GM18505 (cell line): Measurements from ENCODE around the gene KCNQ1.

Experiments
- ATAC-seq: cut with Tn5 transposase; IDR thresholded peaks from one replicate; pipeline ENCODE4 v1.9.1; 2021; ENCODE audit not compliant: unreplicated experiment
- POLR2A ChIP-seq: IDR thresholded peaks from 4 replicates; pipeline ENCODE4 v1.6.1; 2011; ENCODE audit warnings: borderline replicate concordance; ENCODE audit not compliant: insufficient read depth, insufficient read length; ENCODE audit errors: extremely low read depth

KCNQ1 gene

GRCh38 chr11:2828585-2829330 is 383.9 kb downstream of the KCNQ1 start:
- no peak for ATAC-seq
- no peak for TF ChIP-seq POLR2A

DNA sequence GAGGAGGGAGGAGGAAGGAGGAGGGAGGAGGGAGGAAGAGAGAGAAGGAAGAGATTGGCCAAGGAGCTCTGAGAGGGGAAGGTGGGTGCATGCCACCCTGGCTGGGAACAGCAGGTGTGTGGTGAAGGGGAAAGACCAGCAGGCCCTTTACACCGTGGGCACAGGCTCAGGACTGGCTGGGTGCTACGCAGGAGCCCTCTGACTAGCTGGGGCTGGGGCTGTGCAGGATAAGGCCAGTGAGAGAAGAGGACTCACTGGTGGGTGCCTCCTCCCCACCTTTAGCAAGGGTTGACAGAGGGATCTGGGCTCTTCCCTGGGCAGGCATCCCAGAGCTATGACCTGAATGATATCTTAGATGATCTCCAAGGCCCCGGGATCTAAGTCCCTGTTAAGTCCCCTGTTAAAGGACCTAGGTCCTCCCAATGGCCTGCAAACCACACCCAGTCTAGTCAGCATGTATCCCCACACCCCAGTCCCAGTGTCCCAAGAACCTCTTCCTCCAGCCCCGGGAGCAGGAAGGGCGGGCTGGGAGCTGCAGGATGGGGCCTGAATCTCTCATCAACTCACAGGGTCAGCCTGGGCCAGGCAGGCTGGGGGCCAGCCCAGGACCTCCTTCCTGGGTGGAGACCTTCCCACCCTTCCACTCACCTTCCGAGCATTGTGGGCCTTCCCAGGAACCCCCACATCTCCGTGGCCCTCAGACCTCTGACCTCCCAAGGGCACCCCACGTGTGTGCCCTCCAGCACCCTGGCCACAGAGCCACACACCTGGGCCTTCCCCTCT is 385.4 kb downstream of the KCNQ1 start:
- no peak for ATAC-seq
- TF ChIP-seq POLR2A: no peak

DNA sequence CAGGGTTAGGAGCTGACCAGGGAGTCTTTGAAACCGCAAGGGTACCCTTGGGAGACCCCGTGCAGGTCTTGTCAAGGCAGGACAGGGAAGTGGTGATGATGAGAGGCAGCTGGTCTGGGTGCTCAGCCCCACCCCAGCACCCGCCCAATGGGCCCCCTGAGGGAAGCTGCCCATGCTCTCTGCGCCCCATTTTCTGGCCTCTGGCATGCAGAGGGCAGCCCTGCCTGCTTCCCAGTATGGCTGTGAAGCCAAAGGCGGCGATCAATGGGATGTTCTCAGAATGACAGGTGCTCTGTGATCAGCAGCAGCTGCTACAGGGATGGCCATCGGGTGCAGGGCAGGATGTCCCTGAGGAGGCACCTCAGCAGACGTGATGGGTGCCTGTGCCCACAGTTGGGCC is 386.1 kb downstream of the KCNQ1 start:
- TF ChIP-seq POLR2A: no peak

DNA sequence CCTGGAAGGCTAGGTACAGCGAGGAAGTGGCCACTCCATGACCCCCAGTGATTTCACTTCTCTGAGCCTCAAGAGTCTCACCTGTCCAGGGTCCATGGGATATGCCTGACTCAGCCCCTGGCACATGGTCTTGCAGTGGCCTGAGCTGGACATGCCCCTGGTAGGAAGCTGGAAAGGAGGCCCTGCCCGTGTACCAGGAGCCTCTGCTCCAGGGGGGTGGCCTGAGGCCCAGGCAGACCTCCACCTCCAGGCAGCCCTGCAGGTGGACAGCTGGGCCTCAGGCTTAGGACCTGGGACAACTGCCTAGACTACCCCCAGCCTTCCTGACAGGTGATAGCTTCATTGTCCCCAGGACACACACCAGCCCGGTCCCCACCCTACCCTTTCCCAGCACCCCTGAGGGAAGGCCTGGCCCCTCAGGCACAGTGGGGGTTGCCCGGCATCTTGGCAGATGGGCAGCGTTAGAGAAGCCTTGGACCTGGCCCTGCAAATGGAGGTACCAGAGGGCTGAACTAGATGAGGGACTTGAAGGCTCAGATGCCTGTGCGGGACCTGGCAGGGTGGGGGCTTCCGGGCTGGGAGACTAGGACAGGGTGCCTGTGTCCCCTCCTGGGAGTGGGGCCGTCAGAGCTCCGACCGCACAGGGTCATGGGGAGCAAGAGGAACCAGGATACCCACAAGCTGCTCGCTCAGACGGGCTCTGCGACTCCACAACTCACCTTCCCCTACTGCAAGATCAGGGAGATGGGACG is 387.1 kb downstream of the KCNQ1 start:
- ATAC-seq: no peak
- TF ChIP-seq POLR2A: no peak

More for the DNA sequence above, 386.1 kb downstream of the KCNQ1 start:
- ATAC-seq: no peak

DNA sequence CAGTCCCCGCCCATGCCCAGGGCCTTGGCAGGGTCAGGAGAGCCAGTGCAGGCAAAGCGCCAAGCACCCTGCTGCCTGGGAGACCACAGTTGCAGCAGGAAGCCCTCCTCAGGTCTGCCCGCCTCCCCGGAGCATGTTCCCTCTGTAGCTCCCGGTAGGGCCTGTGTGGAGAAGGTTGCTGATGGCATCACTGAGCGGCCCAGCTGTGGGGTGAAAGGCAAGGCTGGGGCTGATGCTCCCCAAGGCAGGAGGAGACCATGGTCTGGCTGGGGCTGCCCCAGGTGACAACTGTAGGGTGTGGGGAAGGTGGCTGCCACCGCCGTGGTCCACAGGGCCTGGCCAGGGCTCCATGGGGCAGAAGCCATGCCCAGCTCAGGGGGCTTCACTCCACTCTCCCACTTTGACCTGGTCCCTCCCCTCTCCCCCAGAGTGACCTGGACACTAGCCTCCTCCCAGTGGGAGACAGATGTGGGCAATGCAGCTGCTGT is 387.8 kb downstream of the KCNQ1 start:
- TF ChIP-seq POLR2A: no peak
- no peak for ATAC-seq

- TF ChIP-seq POLR2A: no peak
- ATAC-seq: no peak
These were observed 388.4 kb downstream of the KCNQ1 start for GRCh38 chr11:2833051-2833715.

GRCh38 chr11:2833716-2834502 is 389.1 kb downstream of the KCNQ1 start:
- TF ChIP-seq POLR2A: no peak
- ATAC-seq: no peak

- no peak for ATAC-seq
- TF ChIP-seq POLR2A: no peak
These were observed 389.9 kb downstream of the KCNQ1 start for GRCh38 chr11:2834503-2835273.

DNA sequence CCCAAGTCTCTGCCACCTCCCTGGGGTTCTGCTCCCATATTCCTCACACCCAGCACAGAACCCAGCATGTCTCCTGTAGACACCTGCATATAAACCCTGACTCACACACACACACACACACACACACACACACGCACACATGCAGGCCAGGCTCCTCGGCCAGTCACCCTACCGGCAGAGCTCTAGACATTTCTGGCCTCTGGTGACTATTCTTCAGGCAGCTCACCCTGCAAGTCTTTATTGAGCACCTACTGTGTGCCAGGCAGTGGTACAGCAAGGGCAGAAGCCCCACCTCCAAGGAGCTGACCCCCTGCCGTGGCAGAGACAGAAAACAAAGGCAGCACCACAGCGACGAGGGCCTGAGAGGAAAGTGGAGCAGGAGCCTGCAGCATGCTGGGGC is 390.5 kb downstream of the KCNQ1 start:
- ATAC-seq: no peak
- TF ChIP-seq POLR2A: no peak

- no peak for ATAC-seq
- TF ChIP-seq POLR2A: no peak
These were observed 390.9 kb downstream of the KCNQ1 start for GRCh38 chr11:2835751-2836150.

DNA sequence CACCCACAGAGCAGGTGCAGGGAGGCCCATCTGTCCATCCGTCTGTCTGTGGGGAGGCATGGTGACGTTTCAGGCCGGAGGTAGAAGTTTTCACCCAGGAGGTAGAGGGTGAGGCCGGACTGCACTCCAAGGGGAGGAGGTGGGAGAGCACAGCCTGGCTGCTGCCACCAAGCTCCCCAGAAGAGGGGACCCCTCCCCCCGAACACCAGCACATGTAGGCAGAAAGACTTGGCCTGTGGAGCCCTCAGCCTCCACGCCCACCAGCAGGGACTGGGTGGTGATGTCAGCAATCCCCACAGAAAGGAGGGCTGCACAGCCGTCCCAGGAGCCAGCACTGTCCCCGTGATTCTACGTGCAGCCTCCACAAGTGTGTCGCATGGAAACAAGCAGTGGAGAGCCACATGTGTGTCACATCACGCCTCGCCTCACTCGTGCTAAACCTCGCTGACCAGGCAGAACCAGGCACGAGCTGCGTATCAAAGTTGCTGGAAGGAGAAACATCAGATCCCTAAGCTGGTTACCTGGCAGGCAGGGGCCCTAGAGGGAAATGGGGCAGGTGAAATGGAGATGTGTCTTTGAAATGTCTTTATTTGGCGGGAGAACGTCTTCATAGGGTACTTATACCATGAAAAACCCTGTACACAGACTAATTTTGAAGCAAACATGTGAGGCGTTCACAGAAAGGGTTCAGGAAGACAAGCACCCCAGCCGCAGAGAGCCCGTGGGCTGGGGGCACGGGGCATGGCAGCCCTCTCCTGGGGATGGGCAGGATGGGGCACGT is 391.7 kb downstream of the KCNQ1 start:
- ATAC-seq: no peak
- no peak for TF ChIP-seq POLR2A
